Measurements from ENCODE around the gene HMG20A. TPM values are rescaled to one million over a fixed set of nuclear protein-coding genes. Genes with fewer than 3 reads are reported as not detected.

Gene HMG20A
- total and polyA plus RNA-seq, 2 of the 13 experiments (the other 11 are each of a cell fraction or from before 2014, with no cell fraction given) = 28.0 to 35.2 TPM

GRCh38 chr15:77454951-77455350 lies 34.3 kb downstream of the HMG20A start:
- Histone ChIP-seq H3K4me1 (ENCODE audit: insufficient read depth, low read length) (peaks cover 15% of the 10 kb centered on the region; the same call in 1 of the 2 replicates), H3K9ac (ENCODE audit: insufficient read depth, low read depth, low read length) (no peak overlapping the region), H3K27ac (ENCODE audit: extremely low read length, insufficient read depth, low read length) (no peak overlapping the region), H3K27me3 (ENCODE audit: control insufficient read depth in 1 of 2, insufficient read depth in 2 of 2, low read length in 2 of 2) (no peaks in the 10 kb centered on the region), H3K36me3 (replicated peaks in 1 of 2; ENCODE audit: control insufficient read depth in 1 of 2, insufficient read depth in 2 of 2, low read length in 2 of 2) (peaks cover 4 to 20% of the 10 kb centered on the region in 2 experiments; a peak in 4 of 5 replicates), H3K4me3 (replicated peaks in 1 of 3; ENCODE audit: insufficient read depth in 1 of 3, low read depth in 2 of 3, low read length in 3 of 3) (no peak overlapping the region), H3K79me2 (ENCODE audit: insufficient read depth, low read length) (peaks cover 6% of the 10 kb centered on the region), H3K9me3 (ENCODE audit: low read length) (no peaks in the 10 kb centered on the region), H3K4me2 (ENCODE audit: low read depth, low read length) (no peak overlapping the region), H2AFZ (ENCODE audit: low read length) (no peak overlapping the region), H4K20me1 (ENCODE audit: insufficient read depth, low read length) (no peaks in the 10 kb centered on the region)
- intact Hi-C loops (cut with micrococcal nuclease; ENCODE audit: unreplicated experiment) (no loop called here), in situ Hi-C loops (cut with HindIII; ENCODE audit: extremely low pct_ligation_motif_present, low pct_unique_long_range_greater_than_20kb) (no loop called here)
- FAIRE-seq (no peak), DNase-seq (ENCODE audit: low spot score) (no peak), ATAC-seq (no peak)
- POLR2A ChIA-PET = no interaction called here
- BruUV-seq (replicated peaks) = no TSS peak
- CTCF ChIA-PET (ENCODE audit: low intra/inter-chr PET ratio, low total read pairs) = no interaction called here
- TF ChIP-seq ZNF776 (CRISPR knock-in tag; IDR thresholded peaks at IDR 0.05) = no peak
- no peak for TF ChIP-seq ZNF281 (CRISPR knock-in tag; IDR thresholded peaks at IDR 0.05; ENCODE audit: borderline replicate concordance)
- TF ChIP-seq ZBTB7B (CRISPR knock-in tag; IDR thresholded peaks at IDR 0.05) = no peak
- TF ChIP-seq USF2 (IDR thresholded peaks at IDR 0.05; ENCODE audit: low read depth, low read length) = no peak
- TF ChIP-seq USF2 (CRISPR knock-in tag; IDR thresholded peaks at IDR 0.05; ENCODE audit: borderline replicate concordance) = no peak
- TF ChIP-seq ZNF24 (IDR thresholded peaks at IDR 0.05) = no peak
- no peak for TF ChIP-seq HINFP (CRISPR knock-in tag; IDR thresholded peaks at IDR 0.05; ENCODE audit: low read depth)
- no peak for TF ChIP-seq ZBTB42 (CRISPR knock-in tag; IDR thresholded peaks at IDR 0.05)
- no peak for TF ChIP-seq IRF2 (CRISPR knock-in tag; IDR thresholded peaks at IDR 0.05)
- TF ChIP-seq TP53 (CRISPR knock-in tag; conservative IDR thresholded peaks at IDR 0.05) = no peak
- TF ChIP-seq HNF4A (CRISPR knock-in tag; IDR thresholded peaks at IDR 0.05) = no peak
- TF ChIP-seq NR2F1 (CRISPR knock-in tag; IDR thresholded peaks at IDR 0.05) = no peak
- TF ChIP-seq ZNF580 (CRISPR knock-in tag; IDR thresholded peaks at IDR 0.05; ENCODE audit: borderline replicate concordance, low read depth) = no peak
- TF ChIP-seq ZNF512B (CRISPR knock-in tag; IDR thresholded peaks at IDR 0.05; ENCODE audit: borderline replicate concordance) = no peak
- no peak for TF ChIP-seq TCF7L2 (IDR thresholded peaks at IDR 0.05; ENCODE audit: low read depth, low read length)
- no peak for TF ChIP-seq RFX5 (IDR thresholded peaks at IDR 0.05; ENCODE audit: low read depth, low read length)

All from HepG2 (cell line).